ENCODE results near the gene KLF15. TPM values are rescaled to one million over a fixed set of nuclear protein-coding genes. Genes with fewer than 3 reads are reported as not detected.

KLF15 gene
- total and polyA plus RNA-seq, 2 experiments from 2014 or later = 3.5 to 19.8 TPM

Other genes with a start within 250 kb of the KLF15 start
- 0.82 and 1.3 TPM in 2 replicates for gene ALDH1L1, start 176.8 kb downstream of the KLF15 start, total RNA-seq (2014; rRNA removed; shearing (Covaris generic))
- gene ALDH1L1, start 176.8 kb downstream of the KLF15 start, polyA plus RNA-seq (2016; fragmentation: Nextera tagmentation; extraction: Ambion mirVana) = 0.89 and 1.0 TPM in 2 replicates
- 0.07 TPM in 1 of 2 replicates, not detected in the other for gene CFAP100, start 37.5 kb upstream of the KLF15 start, total RNA-seq (2014; rRNA removed; shearing (Covaris generic))
- gene CFAP100, start 37.5 kb upstream of the KLF15 start, polyA plus RNA-seq (2016; fragmentation: Nextera tagmentation; extraction: Ambion mirVana) = not detected in 2 replicates
- gene ZXDC, start 118.5 kb upstream of the KLF15 start, total RNA-seq (2014; rRNA removed; shearing (Covaris generic)) = 43.5 and 45.1 TPM in 2 replicates
- gene ZXDC, start 118.5 kb upstream of the KLF15 start, polyA plus RNA-seq (2016; fragmentation: Nextera tagmentation; extraction: Ambion mirVana) = 5.7 and 6.5 TPM in 2 replicates
- gene UROC1, start 160.4 kb upstream of the KLF15 start, total RNA-seq (2014; rRNA removed; shearing (Covaris generic)) = not detected in 2 replicates
- gene UROC1, start 160.4 kb upstream of the KLF15 start, polyA plus RNA-seq (2016; fragmentation: Nextera tagmentation; extraction: Ambion mirVana) = not detected in 2 replicates
- 8.4 TPM in 2 replicates for gene CHST13, start 166.7 kb upstream of the KLF15 start, total RNA-seq (2014; rRNA removed; shearing (Covaris generic))
- 3.7 and 4.0 TPM in 2 replicates for gene CHST13, start 166.7 kb upstream of the KLF15 start, polyA plus RNA-seq (2016; fragmentation: Nextera tagmentation; extraction: Ambion mirVana)
- not detected in 2 replicates for gene C3orf22, start 201.5 kb upstream of the KLF15 start, total RNA-seq (2014; rRNA removed; shearing (Covaris generic))
- not detected in 2 replicates for gene C3orf22, start 201.5 kb upstream of the KLF15 start, polyA plus RNA-seq (2016; fragmentation: Nextera tagmentation; extraction: Ambion mirVana)